Endodermal cell (in vitro differentiated cells): ENCODE measurements around the gene STK36. TPM values are rescaled to one million over a fixed set of nuclear protein-coding genes. Genes with fewer than 3 reads are reported as not detected.

ENCODE experiments used
- DNase-seq: peaks from one replicate; pipeline ENCODE4 v3.0.0-alpha.2; 2017
- H3K27ac ChIP-seq: 2 replicates; pipeline ENCODE4 v1.5.1; 2013; ENCODE audit warnings: mild to moderate bottlenecking, low read depth, low read length, moderate library complexity
- H3K27me3 ChIP-seq: 2 replicates; pipeline ENCODE4 v1.6.1; 2013; ENCODE audit warnings: mild to moderate bottlenecking, low read length, moderate library complexity; ENCODE audit not compliant: insufficient read depth, control insufficient read depth, poor library complexity, severe bottlenecking
- H3K36me3 ChIP-seq: 2 replicates; pipeline ENCODE4 v1.7.0; 2013; ENCODE audit warnings: mild to moderate bottlenecking, low read length, moderate library complexity; ENCODE audit not compliant: control insufficient read depth, insufficient read depth
- H3K4me1 ChIP-seq: one replicate; pipeline ENCODE4 v1.7.0; 2013; ENCODE audit warnings: low read length; ENCODE audit not compliant: control insufficient read depth, insufficient read depth
- H3K4me3 ChIP-seq: 2 replicates; pipeline ENCODE4 v1.5.1; 2013; ENCODE audit warnings: mild to moderate bottlenecking, low read length, moderate library complexity
- H3K9ac ChIP-seq: 2 replicates; pipeline ENCODE4 v1.6.1; 2013; ENCODE audit warnings: mild to moderate bottlenecking, low read length, moderate library complexity; ENCODE audit not compliant: poor library complexity, severe bottlenecking; ENCODE audit errors: extremely low read depth
- H3K9me3 ChIP-seq: 2 replicates; pipeline ENCODE4 v1.6.1; 2013; ENCODE audit warnings: mild to moderate bottlenecking, low read length, moderate library complexity; ENCODE audit not compliant: control insufficient read depth
- H3K27ac Mint-ChIP-seq: 2 replicates; pipeline ENCODE4 v1.8.0; 2020; ENCODE audit warnings: mixed read lengths
- H3K27me3 Mint-ChIP-seq: 2 replicates; pipeline ENCODE4 v1.8.0; 2021; ENCODE audit warnings: mild to moderate bottlenecking, mixed read lengths; ENCODE audit not compliant: insufficient read depth
- H3K36me3 Mint-ChIP-seq: 2 replicates; pipeline ENCODE4 v1.8.0; 2020; ENCODE audit warnings: low read depth, mixed read lengths
- H3K4me1 Mint-ChIP-seq: 2 replicates; pipeline ENCODE4 v1.8.0; 2020; ENCODE audit warnings: mixed read lengths
- H3K4me3 Mint-ChIP-seq: 2 replicates; pipeline ENCODE4 v1.8.0; 2020; ENCODE audit warnings: mild to moderate bottlenecking, moderate library complexity, mixed read lengths
- H3K9me3 Mint-ChIP-seq: 2 replicates; pipeline ENCODE4 v1.8.0; 2020; ENCODE audit warnings: mild to moderate bottlenecking, mixed read lengths
- CTCF ChIP-seq: fragments of 200-600 bp; sonication (generic); conservative IDR thresholded peaks from 2 replicates; pipeline ENCODE4 v1.5.0; 2021; ENCODE audit warnings: antibody characterized with exemption, mild to moderate bottlenecking
- WGBS, 2 experiments: methylation state at CpG; one replicate each; pipeline versions ENCODE4 v1.1.5 to v1.1.7; 2013; ENCODE audit warnings: missing lambda C conversion rate in 2 of 2, mixed read lengths in 1 of 2; ENCODE audit not compliant: insufficient coverage in 1 of 2, insufficient read length in 1 of 2; 5-methylcytosine and 5-hydroxymethylcytosine counted together
- total RNA-seq, 2 donors: library from RNA; stranded (reverse); fragmentation: NEBNext Ultra II Directional in 1 of 2; extraction: Animal tissue kit (Norgen Biotek cat#: 25700) in 1 of 2; gene quantifications; 2 replicates in 1 of 2; 3 replicates in 1 of 2; pipeline ENCODE4 v1.2.1, GENCODE V29; 2021

Gene STK36
- total RNA-seq, 2 donors from 2014 or later: 73.5 to 87.4 TPM

- no peak overlapping the region for H3K27ac Mint-ChIP-seq
- H3K4me3 Mint-ChIP-seq: no peak overlapping the region
These were observed 44.2 kb downstream of the STK36 start for GRCh38 chr2:218716070-218716469.

DNA sequence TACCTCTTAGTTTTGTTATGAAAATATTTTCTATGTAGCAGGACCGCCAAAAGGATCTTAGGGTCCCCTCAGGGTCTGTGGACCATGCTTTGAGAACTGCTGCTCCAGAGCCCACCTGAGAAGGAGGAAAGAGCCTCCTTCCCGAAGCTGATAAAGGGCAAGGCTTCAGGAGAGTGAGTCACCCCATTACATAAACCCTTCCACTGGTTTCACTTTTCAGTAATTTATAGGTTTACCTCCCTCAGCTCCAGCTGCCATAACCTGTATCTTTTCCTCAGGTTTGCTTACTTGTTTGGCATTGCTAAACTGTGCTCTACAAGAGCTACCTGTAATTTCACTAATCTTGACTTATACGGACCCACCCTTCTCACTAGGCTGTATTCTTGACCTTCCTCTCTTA is 45.4 kb downstream of the STK36 start:
- Histone ChIP-seq H3K9me3 (no peaks in the 10 kb centered on the region), H3K4me1 (peaks cover 5% of the 10 kb centered on the region), H3K27me3 (no peaks in the 10 kb centered on the region), H3K27ac (no peak overlapping the region), H3K4me3 (no peak overlapping the region), H3K9ac (no peak overlapping the region), H3K36me3 (peaks cover 35% of the 10 kb centered on the region)
- no peak for DNase-seq
- H3K36me3 Mint-ChIP-seq: peaks cover 37% of the 10 kb centered on the region
- H3K4me3 Mint-ChIP-seq: no peak overlapping the region
- H3K9me3 Mint-ChIP-seq: no peaks in the 10 kb centered on the region
- no peak for TF ChIP-seq CTCF
- WGBS, 2 experiments: 89 to 100% methylated on average over 1 to 3 of the region's 3 CpGs
- H3K27me3 Mint-ChIP-seq: no peaks in the 10 kb centered on the region
- H3K4me1 Mint-ChIP-seq: peaks cover 22% of the 10 kb centered on the region
- H3K27ac Mint-ChIP-seq: no peak overlapping the region

More at GRCh38 chr2:218716070-218716469, 44.2 kb downstream of the STK36 start:
- 94 to 95% methylated on average over 4 of the region's 4 CpGs for WGBS, 2 experiments
- H3K27me3 Mint-ChIP-seq: no peaks in the 10 kb centered on the region
- H3K9me3 Mint-ChIP-seq: no peaks in the 10 kb centered on the region
- DNase-seq: no peak
- Histone ChIP-seq H3K9ac (no peak overlapping the region), H3K9me3 (no peaks in the 10 kb centered on the region), H3K36me3 (peaks cover 35% of the 10 kb centered on the region), H3K27ac (no peak overlapping the region), H3K27me3 (no peaks in the 10 kb centered on the region), H3K4me3 (no peak overlapping the region), H3K4me1 (peaks cover under 1% of the 10 kb centered on the region)
- H3K36me3 Mint-ChIP-seq: peaks cover 40% of the 10 kb centered on the region
- TF ChIP-seq CTCF: no peak
- peaks cover 18% of the 10 kb centered on the region for H3K4me1 Mint-ChIP-seq

GRCh38 chr2:218718058-218718457 is 46.2 kb downstream of the STK36 start:
- no peak overlapping the region for H3K4me3 Mint-ChIP-seq
- Histone ChIP-seq H3K4me3 (no peak overlapping the region), H3K36me3 (peaks cover 35% of the 10 kb centered on the region), H3K9me3 (no peaks in the 10 kb centered on the region), H3K27me3 (no peaks in the 10 kb centered on the region), H3K4me1 (peaks cover 8% of the 10 kb centered on the region), H3K27ac (no peak overlapping the region), H3K9ac (no peak overlapping the region)
- no peaks in the 10 kb centered on the region for H3K9me3 Mint-ChIP-seq
- H3K36me3 Mint-ChIP-seq: peaks cover 37% of the 10 kb centered on the region
- TF ChIP-seq CTCF: no peak
- H3K4me1 Mint-ChIP-seq: peaks cover 30% of the 10 kb centered on the region
- H3K27me3 Mint-ChIP-seq: no peaks in the 10 kb centered on the region
- no peak for DNase-seq
- 87 to 93% methylated on average over 3 to 7 of the region's 7 CpGs for whole genome bisulfite sequencing, 2 experiments
- no peak overlapping the region for H3K27ac Mint-ChIP-seq
